Activated CD4-positive, alpha-beta memory T cell treated with anti-CD3 and anti-CD28 coated beads for 36 hours (primary cell): ENCODE measurements around the gene CACNA1E. TPM values are rescaled to one million over a fixed set of nuclear protein-coding genes. Genes with fewer than 3 reads are reported as not detected.
"Not testable (repeated sequence)": the region's sequence is repeated elsewhere in the genome, so short reads cannot be mapped to it uniquely, and the experiment has no call there.

Source experiments
- CTCF ChIA-PET: fragments of 350-600 bp; sonication (Branson Sonifier 250); formaldehyde crosslinking; loops from one replicate; lab custom pipeline; 2021; ENCODE audit warnings: antibody characterized with exemption, inconsistent platforms; lab: Charles Lee
- POLR2A ChIA-PET: fragments of 350-600 bp; sonication (Branson Sonifier 250); formaldehyde crosslinking; loops from one replicate; lab custom pipeline; 2021; ENCODE audit warnings: antibody characterized with exemption; lab: Charles Lee
- DNase-seq: peaks from one replicate; pipeline ENCODE4 v3.0.0-alpha.2; 2020
- H3K27ac Mint-ChIP-seq: one replicate; pipeline ENCODE4 v1.8.0; 2021; ENCODE audit warnings: mixed read lengths
- H3K27me3 Mint-ChIP-seq: one replicate; pipeline ENCODE4 v1.8.0; 2021; ENCODE audit warnings: mixed read lengths
- H3K36me3 Mint-ChIP-seq: one replicate; pipeline ENCODE4 v1.8.0; 2021; ENCODE audit warnings: mixed read lengths
- H3K4me1 Mint-ChIP-seq: one replicate; pipeline ENCODE4 v1.8.0; 2021; ENCODE audit warnings: low read depth, mixed read lengths
- H3K4me3 Mint-ChIP-seq: one replicate; pipeline ENCODE4 v1.8.0; 2021; ENCODE audit warnings: mild to moderate bottlenecking, mixed read lengths
- H3K9me3 Mint-ChIP-seq: one replicate; pipeline ENCODE4 v1.8.0; 2021; ENCODE audit warnings: mixed read lengths
- intact Hi-C: fragments of 100-400 bp; cut with micrococcal nuclease; formaldehyde crosslinking; loops from one replicate; pipeline ENCODE4 v1.15.1; 2023
- total RNA-seq, 2 experiments: library from RNA; stranded (reverse); gene quantifications; one replicate each; pipeline ENCODE4 v1.2.3, GENCODE V29; 2021

The CACNA1E gene
- total RNA-seq, 2 experiments from 2014 or later, result not detected

GRCh38 chr1:181821701-181822100, 338.4 kb downstream of the CACNA1E start:
- no peaks in the 10 kb centered on the region for H3K36me3 Mint-ChIP-seq
- peaks cover 4% of the 10 kb centered on the region for H3K9me3 Mint-ChIP-seq
- ChIA-PET CTCF (no interaction called here), POLR2A (no interaction called here)
- H3K27ac Mint-ChIP-seq, result no peak overlapping the region
- H3K27me3 Mint-ChIP-seq, result peaks cover 5% of the 10 kb centered on the region
- no peak overlapping the region for H3K4me3 Mint-ChIP-seq
- no peaks in the 10 kb centered on the region for H3K4me1 Mint-ChIP-seq
- DNase-seq, result no peak
- intact Hi-C loops, result no loop called here

DNA sequence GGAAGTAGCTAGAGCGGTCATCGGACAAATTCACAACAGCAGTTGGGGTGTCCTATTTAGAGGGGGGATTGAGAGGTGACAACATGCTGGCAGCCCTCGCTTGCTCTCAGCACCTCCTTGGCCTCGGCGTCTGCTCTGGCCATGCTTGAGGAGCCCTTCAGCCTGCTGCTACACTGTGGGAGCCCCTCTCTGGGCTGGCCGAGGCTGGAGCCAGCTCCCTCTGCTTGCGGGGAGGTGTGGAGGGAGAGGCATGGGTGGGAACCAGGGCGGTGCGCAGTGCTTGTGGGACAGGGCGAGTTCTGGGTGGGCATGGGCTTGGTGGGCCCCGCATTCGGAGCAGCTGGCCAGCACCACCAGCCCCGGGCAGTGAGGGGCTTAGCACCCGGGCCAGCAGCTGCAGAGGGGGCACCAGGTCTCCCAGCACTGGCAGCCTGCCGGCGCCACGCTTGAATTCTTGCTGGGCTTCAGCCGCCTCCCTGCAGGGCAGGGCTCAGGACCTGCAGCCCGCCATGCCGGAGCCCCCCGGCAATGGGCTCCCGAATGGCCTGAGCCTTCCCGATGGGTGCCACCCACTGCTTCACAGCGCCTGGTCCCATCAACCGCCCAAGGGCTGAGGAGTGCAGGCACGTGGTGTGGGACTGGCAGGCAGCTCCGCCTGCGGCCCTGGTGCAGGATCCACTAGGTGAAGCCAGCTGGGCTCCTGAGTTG, 349.0 kb downstream of the CACNA1E start:
- CTCF ChIA-PET, POLR2A ChIA-PET, H3K27ac Mint-ChIP-seq, intact Hi-C loops, H3K36me3 Mint-ChIP-seq, DNase-seq, H3K4me3 Mint-ChIP-seq, H3K4me1 Mint-ChIP-seq: not testable (repeated sequence)
- Mint-ChIP-seq H3K27me3 (peaks cover 14% of the 10 kb centered on the region), H3K9me3 (peaks cover 11% of the 10 kb centered on the region)

- Mint-ChIP-seq H3K27ac (no peak overlapping the region), H3K36me3 (no peaks in the 10 kb centered on the region), H3K9me3 (no peaks in the 10 kb centered on the region), H3K4me3 (no peak overlapping the region), H3K4me1 (no peaks in the 10 kb centered on the region), H3K27me3 (peaks cover 10% of the 10 kb centered on the region)
- intact Hi-C loops, result no loop called here
- no peak for DNase-seq
- CTCF ChIA-PET, result no interaction called here
- POLR2A ChIA-PET, result no interaction called here
Observed at GRCh38 chr1:181846001-181846645, 362.8 kb downstream of the CACNA1E start.

GRCh38 chr1:181846681-181847080, 363.4 kb downstream of the CACNA1E start:
- intact Hi-C loops, result no loop called here
- ChIA-PET POLR2A (no interaction called here), CTCF (no interaction called here)

DNA sequence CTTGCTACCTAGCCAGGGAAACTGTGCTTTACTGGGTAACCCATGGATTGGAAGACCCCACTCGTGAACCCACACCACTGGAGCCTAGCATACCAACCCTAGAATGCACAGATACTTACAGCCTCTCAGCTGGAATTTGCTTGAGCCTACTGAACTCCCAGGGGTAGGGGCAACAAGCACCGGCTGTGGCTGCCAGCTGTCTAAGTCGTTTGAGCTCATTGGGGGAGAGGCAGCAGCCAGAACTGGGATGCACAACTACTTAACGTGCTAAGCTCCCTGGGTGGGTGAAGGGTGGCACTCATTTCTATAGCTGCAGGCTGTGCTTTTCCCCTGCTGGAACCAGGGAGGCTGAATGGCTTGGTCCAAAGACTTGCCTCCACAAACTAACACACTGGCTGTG, 365.8 kb downstream of the CACNA1E start:
- Mint-ChIP-seq H3K9me3 (peaks cover 12% of the 10 kb centered on the region), H3K36me3 (no peaks in the 10 kb centered on the region), H3K27ac (no peak overlapping the region), H3K27me3 (peaks cover 10% of the 10 kb centered on the region), H3K4me3 (no peak overlapping the region), H3K4me1 (no peaks in the 10 kb centered on the region)
- intact Hi-C loops, result no loop called here
- ChIA-PET POLR2A (no interaction called here), CTCF (no interaction called here)
- DNase-seq, result no peak

More at GRCh38 chr1:181846681-181847080, 363.4 kb downstream of the CACNA1E start:
- no peaks in the 10 kb centered on the region for H3K4me1 Mint-ChIP-seq
- no peak overlapping the region for H3K27ac Mint-ChIP-seq
- peaks cover 10% of the 10 kb centered on the region for H3K27me3 Mint-ChIP-seq
- no peaks in the 10 kb centered on the region for H3K36me3 Mint-ChIP-seq
- no peak overlapping the region for H3K4me3 Mint-ChIP-seq
- H3K9me3 Mint-ChIP-seq, result no peaks in the 10 kb centered on the region
- no peak for DNase-seq

- intact Hi-C loops, CTCF ChIA-PET, POLR2A ChIA-PET, H3K36me3 Mint-ChIP-seq, H3K27me3 Mint-ChIP-seq, H3K4me3 Mint-ChIP-seq, H3K27ac Mint-ChIP-seq, DNase-seq, H3K4me1 Mint-ChIP-seq: not testable (repeated sequence)
- H3K9me3 Mint-ChIP-seq, result peaks cover 15% of the 10 kb centered on the region
Observed at GRCh38 chr1:181854212-181854611, 370.9 kb downstream of the CACNA1E start.

DNA sequence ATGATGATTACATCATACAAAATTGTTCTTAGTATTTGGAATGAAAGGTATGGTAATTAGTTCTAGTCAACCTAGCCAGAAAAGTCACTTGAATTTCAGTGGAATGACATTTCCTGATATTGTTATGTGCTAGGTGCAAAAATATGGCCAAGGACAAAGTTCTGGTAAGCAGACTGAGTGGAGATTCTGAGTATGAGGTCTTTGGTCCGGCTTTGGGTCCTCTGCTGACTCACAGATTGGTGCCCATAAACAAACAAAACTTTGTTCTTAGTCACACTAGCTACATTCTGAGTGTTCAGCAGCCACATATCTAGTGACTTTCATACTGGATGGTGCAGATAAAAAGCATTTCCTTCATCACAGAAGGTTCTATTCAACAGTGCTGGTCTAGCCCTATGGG, 372.1 kb downstream of the CACNA1E start:
- no peaks in the 10 kb centered on the region for H3K4me1 Mint-ChIP-seq
- peaks cover 15% of the 10 kb centered on the region for H3K9me3 Mint-ChIP-seq
- H3K36me3 Mint-ChIP-seq, result no peaks in the 10 kb centered on the region
- CTCF ChIA-PET, result no interaction called here
- H3K27ac Mint-ChIP-seq, result no peak overlapping the region
- DNase-seq, result no peak
- H3K4me3 Mint-ChIP-seq, result no peak overlapping the region
- intact Hi-C loops, result no loop called here
- peaks cover 7% of the 10 kb centered on the region for H3K27me3 Mint-ChIP-seq
- POLR2A ChIA-PET, result no interaction called here
